ENCODE measurements around the gene CARD9.

Gene CARD9

DNA sequence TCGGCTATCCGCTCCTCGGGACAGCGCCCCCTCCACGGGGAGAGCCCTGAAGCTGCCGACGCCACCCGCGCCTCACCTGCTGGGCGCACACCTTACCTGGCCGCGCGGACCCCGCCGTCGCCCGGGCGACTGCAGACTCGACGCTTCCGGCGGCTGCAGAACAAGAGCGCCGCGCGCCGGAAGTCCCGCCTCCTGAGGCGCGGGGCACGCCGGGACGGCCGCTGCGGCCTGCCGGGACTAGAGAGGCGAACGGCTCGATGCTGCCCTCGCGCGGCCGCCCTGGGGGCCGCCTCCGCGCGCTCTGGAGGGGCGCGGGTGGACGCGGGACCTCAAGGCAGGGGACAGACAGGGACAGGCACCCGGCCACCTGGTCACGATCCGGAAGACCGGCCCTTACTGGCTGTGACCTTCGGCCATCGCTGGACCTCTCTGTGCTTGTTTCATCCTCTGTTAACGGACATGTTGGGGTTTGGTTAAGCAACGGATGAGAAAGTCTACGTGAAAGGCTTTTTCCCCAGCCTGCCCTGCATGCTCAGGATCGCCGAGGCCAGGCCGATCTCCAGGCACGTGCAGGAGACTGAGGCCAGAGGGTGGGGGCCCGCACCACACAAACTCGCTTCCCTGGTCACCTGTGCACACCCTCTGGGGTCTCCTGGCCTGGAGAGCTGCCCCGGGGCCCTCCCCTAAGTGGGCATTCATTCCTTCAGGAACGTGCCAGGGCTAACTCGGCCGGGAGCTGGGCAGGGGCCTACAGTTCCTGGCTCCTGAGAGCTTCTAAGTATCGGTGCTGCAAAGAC, 26.8 kb upstream of the CARD9 start, which contains the start of gene SNAPC4:
Gene SNAPC4, minus strand, starts transcription at position 133 of the 797 bp plus-strand sequence. CDS start 1,742 bp downstream, outside the sequence.
- DNase-seq: no peak

DNA sequence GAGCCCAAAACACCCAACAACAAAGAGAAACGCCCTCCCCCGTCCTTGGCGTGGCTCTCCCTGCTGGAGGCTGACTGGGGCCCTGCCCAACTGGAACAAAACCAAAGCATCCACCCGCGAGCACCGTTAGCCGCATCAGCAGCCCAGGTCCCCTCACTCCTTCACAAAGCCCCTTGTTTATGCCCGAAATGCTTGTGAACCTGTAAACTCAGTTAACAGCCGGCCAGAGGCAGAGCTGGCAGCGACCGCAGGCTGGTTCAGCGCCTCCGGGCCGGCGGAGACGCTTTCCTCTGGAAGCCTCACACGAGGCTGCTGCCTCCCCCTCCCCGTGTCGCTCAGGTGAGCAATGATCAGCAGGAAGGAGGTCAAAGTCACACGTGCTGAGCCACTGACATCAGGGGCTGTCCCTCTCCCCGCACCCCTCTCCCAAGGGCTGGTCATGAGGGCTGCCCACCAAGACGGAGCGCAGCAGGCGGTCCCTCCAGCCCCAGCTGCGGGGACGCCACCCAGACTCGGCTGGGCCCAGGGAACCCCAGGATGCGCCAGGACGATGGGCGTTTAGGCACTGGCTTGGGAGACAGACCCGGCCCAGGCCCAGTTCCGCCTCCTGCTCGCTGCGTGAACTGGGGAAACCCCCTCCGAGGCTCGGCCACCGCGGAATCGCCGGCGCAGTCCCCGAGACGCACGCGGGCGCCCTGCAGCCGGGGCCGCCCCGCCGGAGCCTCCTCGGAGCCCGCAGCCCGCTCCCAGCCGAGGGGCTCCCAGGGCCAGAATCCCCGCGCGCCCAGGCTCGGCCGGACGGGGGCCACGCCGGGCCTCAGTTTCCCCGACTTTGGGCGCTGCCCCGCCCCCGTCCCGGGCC, 25.9 kb upstream of the CARD9 start:
- no peak for DNase-seq

DNA sequence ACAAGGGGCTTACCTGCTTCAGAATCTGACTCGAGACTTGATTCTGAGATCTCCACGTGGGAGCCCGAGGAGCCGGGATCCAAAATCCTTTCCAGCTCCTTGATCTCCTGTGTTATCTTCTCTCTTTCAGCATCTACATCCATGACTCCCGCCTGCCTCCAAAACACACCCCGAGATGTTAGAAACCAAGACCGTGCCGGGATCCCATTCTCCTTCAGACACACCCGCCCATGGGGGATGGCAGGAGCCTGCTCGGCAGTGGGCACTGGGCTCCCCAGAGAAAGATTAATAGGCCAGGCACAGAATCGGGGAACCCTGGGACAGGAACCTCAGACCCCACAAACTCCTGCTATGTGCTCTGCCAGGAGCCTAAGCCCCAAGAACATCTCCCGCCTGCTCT, 24.8 kb upstream of the CARD9 start:
- DNase-seq: no peak

DNA sequence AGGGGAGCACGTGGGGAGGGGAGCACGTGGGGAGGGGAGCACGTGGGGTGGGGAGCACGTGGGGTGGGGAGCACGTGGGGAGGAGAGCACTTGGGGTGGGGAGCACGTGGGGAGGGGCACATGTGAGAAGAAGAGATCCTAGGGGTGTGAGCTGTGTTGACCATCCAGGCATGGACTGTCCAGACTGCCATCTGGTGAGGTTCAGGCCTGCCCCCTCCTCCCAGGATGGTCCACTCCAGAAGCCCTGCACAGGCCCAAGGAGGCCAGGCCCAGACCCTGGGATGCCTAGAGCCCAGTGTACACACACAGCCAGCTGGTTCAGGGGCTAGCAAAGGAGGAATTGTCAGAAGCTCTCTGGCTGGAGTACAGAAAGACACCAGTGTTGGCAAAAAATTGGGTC, 24.2 kb upstream of the CARD9 start:
- no peak for DNase-seq

DNA sequence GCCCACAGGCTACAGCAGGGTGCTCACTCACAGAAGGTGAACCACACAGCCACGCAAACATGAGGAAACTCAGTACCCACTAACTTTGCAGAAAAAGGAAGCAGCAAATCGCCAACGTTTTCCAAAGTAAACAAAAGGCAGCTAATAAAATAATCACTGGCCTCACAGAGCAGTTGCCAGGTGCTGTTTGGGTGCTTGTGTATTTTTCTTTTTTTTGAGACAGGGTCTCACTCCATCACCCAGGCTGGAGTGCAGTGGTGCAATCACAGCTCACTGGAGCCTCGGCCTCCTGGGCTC, 22.7 kb upstream of the CARD9 start:
- DNase-seq: no peak

DNA sequence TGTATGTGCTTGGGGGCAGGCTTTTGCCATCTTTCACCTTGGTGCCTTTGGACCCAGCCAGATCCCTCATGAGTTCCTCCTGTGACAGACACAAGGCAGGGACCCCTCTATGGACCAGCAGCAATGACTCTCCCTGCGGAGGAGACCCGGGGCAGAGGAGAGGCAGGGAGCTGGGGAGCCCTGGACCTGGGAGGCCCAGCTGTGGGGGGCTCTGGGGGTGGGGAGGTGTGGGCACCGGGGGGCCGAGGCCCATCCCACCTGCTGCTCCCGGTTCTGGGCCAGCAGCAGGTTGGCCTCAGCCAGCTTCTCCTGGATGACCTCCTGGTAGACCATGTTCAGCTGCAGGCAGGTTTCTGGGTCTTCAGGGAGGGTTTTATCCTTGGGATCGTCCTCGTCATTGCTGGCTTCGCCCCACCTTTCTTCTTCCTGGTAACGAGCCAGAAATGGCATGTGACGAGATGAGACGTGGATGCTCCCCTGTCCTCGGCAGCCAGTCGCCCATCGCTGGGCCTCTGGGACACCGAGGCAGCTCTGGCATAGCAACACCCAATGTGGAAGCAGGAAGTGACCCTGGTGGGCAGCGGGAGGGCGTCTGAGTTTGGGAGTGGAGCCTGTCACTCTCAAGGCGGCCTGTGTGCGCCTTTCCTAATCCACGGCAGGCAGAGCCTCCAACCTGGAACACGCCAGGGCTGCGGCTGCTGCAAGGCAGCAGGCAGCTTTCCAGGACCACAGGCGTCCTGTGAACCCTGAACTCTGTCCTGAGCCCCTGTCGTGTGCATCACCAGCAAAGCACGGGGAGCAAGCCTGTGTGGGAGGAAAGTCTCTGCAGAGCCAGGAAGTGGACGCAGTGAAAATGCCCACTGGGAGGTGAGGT, 22.1 kb upstream of the CARD9 start:
- DNase-seq: no peak

DNA sequence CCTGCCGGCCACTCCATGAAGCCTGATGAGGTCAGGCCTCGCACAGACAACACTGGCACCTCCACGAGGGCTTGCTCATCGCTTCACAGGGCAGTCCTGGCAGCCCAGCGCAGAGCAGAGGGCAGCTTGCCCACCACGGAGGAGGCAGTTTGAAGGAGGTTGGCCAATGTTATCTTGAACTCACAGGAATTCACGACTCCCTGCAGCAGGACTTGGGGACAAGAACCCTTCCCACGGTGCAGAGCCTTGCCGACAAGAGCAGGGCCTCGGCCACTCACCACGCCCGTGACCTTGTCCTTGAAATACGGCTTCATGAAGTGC, 21.5 kb upstream of the CARD9 start:
- no peak for DNase-seq

DNA sequence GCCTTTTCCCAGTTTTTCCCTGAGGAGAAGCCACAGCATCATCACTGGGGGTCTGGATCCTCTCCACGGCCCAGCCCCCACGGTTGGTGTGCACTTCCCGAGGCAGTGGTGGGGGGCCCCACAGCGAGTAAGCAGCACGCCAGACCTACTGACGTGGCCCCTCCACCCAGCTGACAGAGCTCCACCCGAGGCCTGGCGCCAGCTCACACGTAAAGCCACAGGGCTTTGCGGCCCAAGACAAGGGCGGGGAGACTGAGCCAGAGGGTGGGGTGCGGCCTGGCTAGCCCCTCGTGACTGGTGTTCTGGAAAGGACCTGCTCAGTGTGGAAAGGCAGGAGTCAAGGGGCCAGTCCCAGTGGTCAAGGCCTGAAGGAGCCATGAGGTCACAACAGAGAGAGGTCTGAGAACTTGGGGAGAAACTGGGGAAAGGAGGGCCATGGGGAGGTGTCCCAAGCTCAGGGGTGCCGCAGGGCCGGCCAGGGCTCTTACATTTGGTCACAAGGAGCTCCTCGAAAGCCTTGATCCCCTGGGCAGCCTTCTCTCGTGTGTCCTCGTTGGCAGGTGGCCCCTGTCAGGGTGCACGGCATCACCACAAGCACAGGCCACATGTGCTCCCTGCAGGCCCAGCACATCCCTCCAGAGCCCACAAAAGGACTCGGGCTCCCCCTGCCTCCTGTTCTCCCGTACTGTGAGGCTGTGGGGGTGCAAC, 21.0 kb upstream of the CARD9 start:
- no peak for DNase-seq

DNA sequence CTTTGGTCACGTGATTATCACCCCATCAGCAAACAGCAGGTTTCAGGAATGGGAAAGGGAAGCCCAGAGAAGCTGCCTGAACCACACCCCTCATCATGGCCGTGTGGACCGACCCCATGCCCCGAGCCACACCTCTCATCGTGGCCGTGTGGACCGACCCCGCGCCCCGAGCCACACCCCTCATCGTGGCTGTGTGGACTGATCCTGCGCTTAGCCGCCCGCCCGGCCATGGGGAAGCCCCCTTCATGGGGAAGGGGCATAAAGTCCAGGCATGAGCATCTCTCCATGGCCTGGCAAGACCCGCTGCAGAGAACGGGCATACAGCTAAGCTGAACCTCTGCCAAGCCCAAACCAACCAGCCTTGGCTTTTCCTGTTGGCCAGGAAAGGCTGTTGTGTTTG, 20.1 kb upstream of the CARD9 start:
- DNase-seq: no peak

DNA sequence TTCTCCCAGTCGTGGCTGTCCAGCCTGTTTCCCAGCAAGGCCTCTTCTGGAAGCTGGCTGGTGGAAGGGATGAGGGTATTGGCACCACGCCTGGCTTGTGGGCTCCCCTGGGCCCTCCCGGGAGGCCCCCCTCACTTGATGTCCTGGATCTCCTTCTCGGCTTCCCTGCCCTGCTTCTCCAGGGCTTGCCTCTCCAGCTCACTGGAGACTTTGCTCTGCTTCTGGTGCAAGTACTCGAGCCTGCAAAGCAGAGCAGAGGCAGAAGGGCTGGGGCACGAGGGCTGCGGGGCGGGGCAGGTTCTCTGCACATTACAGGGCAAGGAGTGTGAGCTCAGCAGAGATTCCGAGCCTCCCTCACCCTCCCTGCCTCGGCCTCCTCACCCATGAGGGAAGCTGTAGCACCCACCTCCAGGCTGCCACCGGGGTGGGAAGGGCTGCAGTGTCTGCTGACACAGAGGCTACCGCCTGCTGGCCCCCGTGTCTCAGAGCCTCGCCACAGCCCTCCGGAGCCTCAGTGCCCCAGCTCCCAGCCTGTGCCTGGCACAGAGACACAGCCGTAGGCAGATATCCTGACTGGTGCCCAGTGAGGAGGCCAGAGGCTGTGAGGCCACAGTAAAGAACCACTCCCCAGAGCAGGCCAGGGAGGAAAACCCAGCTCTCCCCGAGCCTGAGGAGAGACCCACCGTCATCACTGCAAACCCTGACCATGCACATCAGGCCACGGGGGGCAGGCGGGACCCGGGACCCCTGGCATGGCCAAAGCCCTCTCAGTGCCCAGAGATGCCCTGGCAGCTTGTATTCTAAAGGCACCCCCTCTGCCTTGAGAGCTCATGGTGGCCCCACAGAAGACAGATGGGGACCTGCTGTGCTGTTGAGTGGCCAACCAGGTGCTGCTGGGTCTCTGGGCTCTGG, 19.3 kb upstream of the CARD9 start:
- no peak for DNase-seq

DNA sequence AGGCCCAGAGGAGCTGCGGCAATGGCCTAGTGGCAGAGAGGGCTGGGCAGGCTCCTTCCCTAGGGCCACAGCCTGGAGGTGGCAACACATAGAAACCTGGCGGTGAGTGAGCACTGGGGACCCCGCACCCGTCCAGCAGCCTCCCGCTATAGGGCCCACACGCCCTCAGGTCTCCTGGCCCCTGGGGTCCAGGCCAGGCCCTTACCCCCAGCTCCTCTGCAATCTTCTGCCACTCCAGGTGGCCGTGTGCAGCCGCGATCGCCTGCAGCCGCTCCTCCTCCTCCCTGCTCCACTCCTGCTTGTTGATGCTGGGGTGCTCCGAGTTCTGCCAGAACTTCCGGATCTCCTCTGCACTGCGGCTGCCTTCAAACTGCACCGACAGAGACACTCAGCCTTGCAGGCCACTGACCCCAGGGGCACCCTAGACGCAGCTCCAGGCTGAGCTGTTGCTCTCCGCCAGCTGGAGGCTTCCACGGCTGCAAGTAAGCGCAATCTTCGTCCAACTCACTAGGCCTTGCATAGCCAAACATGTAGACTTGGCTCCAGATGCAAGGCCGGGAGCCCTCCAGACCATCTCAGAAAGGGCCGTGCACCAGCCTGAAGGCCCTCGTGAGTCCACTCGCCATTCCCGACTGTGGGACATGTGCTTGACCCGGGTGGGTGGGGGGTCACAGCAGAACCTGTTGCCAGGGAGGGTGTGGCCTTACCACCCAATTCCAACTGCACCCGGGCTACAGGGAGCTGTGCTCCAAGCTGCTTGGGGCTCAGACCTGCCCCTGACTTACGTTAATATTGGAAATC, 18.5 kb upstream of the CARD9 start:
- DNase-seq: no peak

DNA sequence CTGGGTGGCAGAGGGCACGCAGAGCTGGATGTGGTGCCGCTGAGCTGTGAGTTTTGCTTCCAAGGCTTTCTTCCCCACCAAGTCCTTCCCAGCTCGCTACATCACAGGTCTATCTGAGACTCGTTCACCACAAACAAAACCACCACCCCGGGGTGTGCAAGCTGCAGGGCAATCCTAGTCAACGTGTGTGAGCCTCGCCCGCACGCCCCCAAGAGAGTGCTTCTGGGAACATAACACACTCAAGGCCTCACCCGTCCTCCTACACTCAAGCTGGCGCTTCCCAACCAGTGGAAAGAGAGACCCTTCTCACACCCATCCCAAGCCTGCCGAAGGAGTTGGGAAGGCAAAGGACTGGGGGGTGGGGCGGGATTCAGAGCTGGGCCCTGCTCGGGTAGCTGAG, 15.9 kb upstream of the CARD9 start:
- DNase-seq: no peak

DNA sequence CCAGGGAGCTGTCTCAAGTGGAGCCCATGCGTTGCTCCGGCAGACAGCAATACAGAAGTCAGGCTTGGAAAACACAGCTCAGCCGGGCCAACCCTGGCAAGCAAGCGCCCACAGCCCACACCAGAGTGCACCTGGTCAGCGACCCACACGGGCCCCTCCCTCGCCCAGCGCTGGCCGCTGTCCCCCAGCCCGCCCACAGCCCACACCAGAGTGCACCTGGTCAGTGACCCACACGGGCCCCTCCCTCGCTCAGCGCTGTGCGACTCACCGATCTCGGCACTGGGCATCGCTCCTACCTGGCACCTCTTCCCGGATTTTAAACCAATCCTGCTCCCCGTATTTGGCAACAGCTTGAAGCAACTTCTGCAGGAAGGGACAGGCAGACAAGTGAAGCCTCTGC, 13.7 kb upstream of the CARD9 start:
- DNase-seq: no peak

DNA sequence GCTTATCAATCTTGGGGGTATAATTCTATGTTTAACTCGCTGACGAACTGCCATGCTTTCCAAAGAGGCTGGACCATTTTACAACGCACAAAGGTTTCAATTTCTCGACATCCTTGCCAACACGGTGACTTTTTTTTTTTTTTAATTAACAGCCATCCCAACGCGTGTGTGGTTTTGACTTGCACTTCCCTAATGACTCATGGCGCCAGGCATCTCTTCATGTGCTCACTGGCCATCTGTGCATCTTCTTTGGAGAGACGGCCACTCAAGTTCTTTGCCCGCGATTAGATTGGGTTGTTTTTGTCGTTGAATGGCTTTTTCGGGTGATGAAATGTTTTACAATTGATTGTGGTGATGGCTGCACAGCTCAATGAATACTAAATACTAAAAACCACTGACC, 12.5 kb upstream of the CARD9 start:
- DNase-seq: no peak

DNA sequence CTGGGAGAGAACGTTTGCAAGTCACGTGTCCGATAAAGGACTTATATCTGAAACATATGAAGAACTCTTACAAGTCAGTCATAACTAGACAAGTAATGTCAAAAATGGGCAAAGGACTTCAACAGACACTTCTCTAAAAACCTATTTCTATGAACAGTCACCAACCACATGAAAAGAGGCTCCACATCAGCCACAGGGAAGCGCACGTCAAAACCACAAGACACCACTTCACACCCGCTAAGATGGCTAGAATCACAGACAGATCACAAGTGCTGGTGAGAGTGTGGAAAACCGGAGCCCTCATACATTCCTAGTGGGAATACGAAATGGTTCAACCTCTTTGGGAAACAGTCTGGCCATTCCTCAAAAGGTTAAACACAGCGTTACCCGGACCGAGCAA, 11.5 kb upstream of the CARD9 start:
- DNase-seq: no peak

DNA sequence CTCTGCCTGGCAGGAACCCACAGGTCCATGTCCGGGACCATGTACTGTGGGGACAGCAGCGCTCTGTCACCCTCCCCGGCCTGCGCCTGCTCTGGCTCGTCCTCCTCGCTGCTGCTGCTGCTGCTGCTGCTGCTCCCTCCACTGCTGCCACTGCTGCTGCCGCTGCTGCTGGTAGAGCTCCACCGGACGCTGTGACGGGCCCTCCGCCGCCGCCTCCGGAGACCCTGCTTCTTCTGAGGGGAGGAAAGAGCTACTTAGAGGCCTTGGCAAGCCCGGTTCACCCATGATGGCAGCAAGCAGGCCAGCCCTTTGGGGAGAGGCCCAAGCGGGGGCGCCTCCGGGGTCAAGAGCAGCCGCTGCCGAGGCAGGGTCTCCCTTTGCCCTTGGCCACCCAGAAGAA, 10.0 kb upstream of the CARD9 start:
- DNase-seq: no peak

DNA sequence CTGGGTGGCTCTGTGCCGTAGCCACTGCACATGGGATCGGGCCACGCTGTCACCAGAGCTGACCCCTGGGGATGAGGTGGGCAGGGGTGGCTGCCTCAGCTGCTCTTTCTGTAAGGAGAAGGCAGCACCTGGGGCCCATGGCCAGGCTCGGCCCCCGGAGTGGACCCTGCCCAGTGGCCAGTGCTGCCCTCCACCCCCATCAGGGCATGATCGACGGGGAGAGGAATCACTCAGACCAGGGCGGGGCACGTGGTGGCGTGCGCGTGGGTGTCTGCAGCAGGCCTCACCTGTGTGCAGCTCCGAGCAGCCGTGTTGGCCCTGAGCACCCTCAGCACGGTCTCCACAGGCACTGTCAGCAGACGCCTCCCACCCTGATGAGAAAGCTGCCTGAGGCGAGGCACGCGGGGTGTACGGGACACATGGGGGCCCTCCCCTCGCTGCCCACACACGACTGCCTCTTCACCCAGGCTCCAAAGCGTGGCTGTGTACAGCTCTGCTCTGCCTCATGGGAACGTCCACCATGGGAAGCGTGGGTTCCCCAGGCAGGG, 8.6 kb upstream of the CARD9 start:
- no peak for DNase-seq

DNA sequence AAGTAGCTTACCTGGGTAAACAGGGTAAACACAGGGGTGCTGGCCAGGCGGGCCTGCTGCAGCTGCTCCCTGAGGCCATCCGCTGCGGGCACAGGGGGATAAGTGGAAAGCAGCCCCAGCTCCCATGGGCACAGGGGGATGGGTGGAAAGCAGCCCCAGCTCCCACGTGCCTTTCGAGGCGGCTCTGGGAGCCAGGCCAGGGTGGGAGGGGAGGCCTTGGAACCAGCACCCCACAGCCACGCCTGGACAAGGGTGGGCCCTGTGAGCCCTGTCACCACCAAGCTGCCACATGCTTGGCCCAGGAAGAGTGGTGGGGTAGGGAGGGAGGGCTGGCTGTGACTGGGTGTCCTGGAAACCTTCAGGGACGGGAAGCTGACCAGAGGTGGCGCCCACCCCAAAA, 7.8 kb upstream of the CARD9 start:
- DNase-seq: no peak

DNA sequence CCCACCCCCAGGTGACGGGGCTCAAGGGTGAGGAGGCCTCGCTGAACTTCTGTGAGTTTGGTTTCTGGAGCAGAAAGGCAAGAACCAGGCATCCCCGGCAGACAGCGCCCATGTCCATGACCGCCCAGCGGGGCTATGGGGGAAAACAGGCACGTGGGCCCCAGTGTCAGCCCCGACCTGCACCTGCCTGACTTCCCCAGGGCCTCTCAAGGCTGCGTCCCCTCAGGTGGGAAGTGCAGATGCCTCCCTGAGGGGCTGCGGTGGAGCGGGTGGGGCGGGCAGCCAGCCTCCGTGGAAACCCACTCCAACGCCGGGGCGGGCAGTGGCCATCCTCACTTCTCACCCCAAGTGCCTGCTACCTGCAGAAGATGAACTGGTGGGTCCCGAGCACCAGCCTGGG, 6.9 kb upstream of the CARD9 start:
- DNase-seq: no peak

DNA sequence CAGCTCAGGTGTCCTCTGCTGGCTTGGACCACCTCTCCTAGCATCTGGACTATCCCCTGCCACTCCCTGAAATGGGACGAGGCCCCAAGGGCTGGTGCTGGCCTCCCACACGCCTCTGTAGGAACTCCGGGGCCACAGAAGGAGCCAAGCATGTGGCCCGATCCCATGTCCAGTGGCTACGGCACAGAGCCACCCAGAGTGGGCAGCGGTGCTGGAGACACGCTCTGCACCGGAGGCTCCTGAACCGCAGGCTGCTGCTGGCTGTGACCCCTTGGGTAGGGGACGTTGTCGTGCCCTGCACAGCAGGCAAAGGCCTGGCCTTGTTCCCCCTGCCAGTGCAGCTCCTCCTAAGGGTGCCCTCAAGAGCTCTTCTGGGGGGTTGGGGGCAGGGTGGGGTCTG, 6.4 kb upstream of the CARD9 start:
- DNase-seq: no peak

DNA sequence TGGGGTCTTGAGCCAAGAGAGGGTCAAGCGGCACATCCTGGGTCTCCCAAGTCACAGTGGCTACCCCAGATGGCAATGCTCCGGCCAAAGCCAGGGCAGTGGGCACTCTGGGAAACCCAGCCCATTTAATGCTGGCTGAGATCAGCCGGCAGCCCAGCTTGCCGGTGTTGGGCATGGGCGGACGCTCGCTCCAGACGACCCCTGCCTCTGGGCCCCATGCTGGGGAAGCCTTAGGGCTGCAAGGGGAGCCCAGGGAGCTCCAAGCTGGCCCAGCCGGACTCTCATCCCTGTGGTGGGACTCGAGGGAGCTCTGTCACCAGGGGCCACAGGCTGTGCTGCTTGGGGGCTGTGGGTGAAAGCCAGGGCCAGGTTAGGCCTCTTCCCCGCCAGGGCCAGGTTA, 5.9 kb upstream of the CARD9 start:
- no peak for DNase-seq

Data from NCI-H187 treated with DMSO at 0.1 percent for 48 hours (cell line).